IMR-90 (cell line): Measurements from ENCODE around the gene WNT3. TPM values are rescaled to one million over a fixed set of nuclear protein-coding genes. Genes with fewer than 3 reads are reported as not detected.

Source experiments
- ATAC-seq: fragments of 200-7000 bp; cut with Tn5 transposase; 2 replicates; pipeline ENCODE4 v1.9.1; 2020; ENCODE audit warnings: low read depth, mild to moderate bottlenecking, moderate library complexity
- BruUV-seq: library from RNA; stranded (reverse); fragments of 400-500 nt; replicated peaks from 2 replicates; lab custom pipeline; 2021; lab: Mats Ljungman, UMichigan
- CTCF ChIA-PET: fragments of 300-600 bp; formaldehyde crosslinking; extraction: SDS; loops from one replicate; lab custom pipeline; 2021; ENCODE audit warnings: antibody characterized with exemption; lab: Yijun Ruan, JAX
- POLR2A ChIA-PET: fragments of 300-600 bp; sonication (Branson Sonifier 250); formaldehyde crosslinking; loops from one replicate; lab custom pipeline; 2022; ENCODE audit warnings: antibody characterized with exemption; ENCODE audit not compliant: unreplicated experiment; lab: Charles Lee
- DNase-seq: peaks from one replicate; pipeline ENCODE4 v3.0.0; 2013
- H2AFZ ChIP-seq: replicated peaks from 2 replicates; pipeline ENCODE3; 2013; ENCODE audit warnings: low read length, mild to moderate bottlenecking; ENCODE audit not compliant: poor library complexity
- H2AK5ac ChIP-seq: 2 replicates; pipeline ENCODE4 v1.6.1; 2013; ENCODE audit warnings: low read depth, low read length, inconsistent platforms
- H2AK9ac ChIP-seq: replicated peaks from 2 replicates; pipeline ENCODE3; 2013; ENCODE audit warnings: mild to moderate bottlenecking, low read depth, low read length, moderate library complexity; ENCODE audit not compliant: poor library complexity
- H2BK120ac ChIP-seq: 2 replicates; pipeline ENCODE4 v1.6.1; 2013; ENCODE audit warnings: low read depth, low read length, inconsistent platforms
- H2BK15ac ChIP-seq: 3 replicates; pipeline ENCODE4 v1.6.1; 2013; ENCODE audit warnings: low read depth, low read length, inconsistent platforms
- H2BK20ac ChIP-seq: 2 replicates; pipeline ENCODE4 v1.6.1; 2013; ENCODE audit warnings: low read depth, mild to moderate bottlenecking, inconsistent platforms, low read length, moderate library complexity
- H2BK5ac ChIP-seq: 2 replicates; pipeline ENCODE4 v1.6.1; 2013; ENCODE audit warnings: mild to moderate bottlenecking, low read depth, low read length, inconsistent platforms; ENCODE audit not compliant: poor library complexity, severe bottlenecking
- H3K14ac ChIP-seq: replicated peaks from 2 replicates; pipeline ENCODE4 v1.6.1; 2013; ENCODE audit warnings: low read depth, low read length, inconsistent platforms
- H3K18ac ChIP-seq: 2 replicates; pipeline ENCODE4 v1.6.1; 2013; ENCODE audit warnings: low read depth, low read length, control low read depth
- H3K23ac ChIP-seq: 2 replicates; pipeline ENCODE4 v1.6.1; 2013; ENCODE audit warnings: low read depth, low read length, inconsistent platforms
- H3K27ac ChIP-seq: 2 replicates; pipeline ENCODE4 v1.5.1; 2013; ENCODE audit warnings: mild to moderate bottlenecking, control low read depth, low read length; ENCODE audit not compliant: insufficient read depth
- H3K27me3 ChIP-seq: 2 replicates; pipeline ENCODE4 v1.6.1; 2013; ENCODE audit warnings: low read length; ENCODE audit not compliant: control insufficient read depth, insufficient read depth
- H3K36me3 ChIP-seq: 2 replicates; pipeline ENCODE4 v1.6.1; 2013; ENCODE audit warnings: low read length, mixed read lengths; ENCODE audit not compliant: control insufficient read depth, insufficient read depth
- H3K4ac ChIP-seq: 2 replicates; pipeline ENCODE4 v1.6.1; 2013; ENCODE audit warnings: low read depth, low read length, inconsistent platforms
- H3K4me1 ChIP-seq: 2 replicates; pipeline ENCODE4 v1.6.1; 2013; ENCODE audit warnings: low read length, mixed read lengths; ENCODE audit not compliant: control insufficient read depth, insufficient read depth
- H3K4me2 ChIP-seq: 2 replicates; pipeline ENCODE4 v1.6.1; 2013; ENCODE audit warnings: low read depth, mild to moderate bottlenecking, control low read depth, low read length, moderate library complexity
- H3K4me3 ChIP-seq: 2 replicates; pipeline ENCODE4 v1.5.1; 2013; ENCODE audit warnings: low read depth, mild to moderate bottlenecking, control low read depth, low read length, moderate library complexity; ENCODE audit not compliant: insufficient read depth
- H3K56ac ChIP-seq: 2 replicates; pipeline ENCODE4 v1.6.1; 2013; ENCODE audit warnings: low read length, inconsistent platforms; ENCODE audit not compliant: insufficient read depth; ENCODE audit errors: extremely low read depth
- H3K79me1 ChIP-seq, 2 experiments: 2 replicates each; pipeline ENCODE4 v1.6.1; 2013; ENCODE audit warnings: low read length in 2 of 2, inconsistent platforms in 1 of 2, low read depth in 1 of 2
- H3K9ac ChIP-seq: 2 replicates; pipeline ENCODE4 v1.6.1; 2013; ENCODE audit warnings: low read depth, low read length, control low read depth
- H3K9me1 ChIP-seq: 2 replicates; pipeline ENCODE4 v1.6.1; 2013; ENCODE audit warnings: low read length, inconsistent platforms; ENCODE audit not compliant: insufficient read depth
- H3K9me3 ChIP-seq: 2 replicates; pipeline ENCODE4 v1.6.1; 2013; ENCODE audit warnings: low read length; ENCODE audit not compliant: control insufficient read depth, insufficient read depth
- H4K20me1 ChIP-seq: 2 replicates; pipeline ENCODE4 v1.6.1; 2013; ENCODE audit warnings: low read length, inconsistent platforms; ENCODE audit not compliant: insufficient read depth
- H4K5ac ChIP-seq: 2 replicates; pipeline ENCODE4 v1.6.1; 2013; ENCODE audit warnings: mild to moderate bottlenecking, low read depth, low read length, control low read depth
- H4K8ac ChIP-seq, 2 experiments: 2 replicates each; pipeline ENCODE4 v1.6.1; 2013; ENCODE audit warnings: low read depth in 2 of 2, low read length in 2 of 2, control low read depth in 1 of 2, inconsistent platforms in 1 of 2
- H4K91ac ChIP-seq: 2 replicates; pipeline ENCODE4 v1.6.1; 2013; ENCODE audit warnings: low read depth, low read length, inconsistent platforms; ENCODE audit not compliant: insufficient read depth
- BHLHE40 ChIP-seq: fragments of 150-350 bp; IDR thresholded peaks from 2 replicates; pipeline ENCODE4 v1.6.1; 2016; ENCODE audit warnings: mild to moderate bottlenecking, low read depth, low read length
- CEBPB ChIP-seq: IDR thresholded peaks from 2 replicates; pipeline ENCODE4 v1.6.1; 2012; ENCODE audit warnings: low read depth, low read length, improper control_type of control experiment
- CHD1 ChIP-seq: IDR thresholded peaks from 2 replicates; pipeline ENCODE4 v1.6.1; 2012; ENCODE audit warnings: low read depth, low read length, improper control_type of control experiment
- FOS ChIP-seq: fragments of 150-350 bp; IDR thresholded peaks from 2 replicates; pipeline ENCODE4 v1.6.1; 2016; ENCODE audit warnings: low read depth, low read length
- MAFK ChIP-seq: IDR thresholded peaks from 2 replicates; pipeline ENCODE4 v1.6.1; 2012; ENCODE audit warnings: low read depth, low read length, improper control_type of control experiment
- MAZ ChIP-seq: IDR thresholded peaks from 2 replicates; pipeline ENCODE4 v1.6.1; 2012; ENCODE audit warnings: low read depth, mild to moderate bottlenecking, low read length, improper control_type of control experiment, moderate library complexity, borderline replicate concordance
- MXI1 ChIP-seq: IDR thresholded peaks from 2 replicates; pipeline ENCODE4 v1.6.1; 2012; ENCODE audit warnings: low read depth, mild to moderate bottlenecking, low read length, moderate library complexity, borderline replicate concordance
- NFE2L2 ChIP-seq: fragments of 150-350 bp; IDR thresholded peaks from 2 replicates; pipeline ENCODE4 v1.6.1; 2016; ENCODE audit warnings: low read depth, mild to moderate bottlenecking, low read length
- POLR2A ChIP-seq: IDR thresholded peaks from 2 replicates; pipeline ENCODE4 v1.6.1; 2012; ENCODE audit warnings: mild to moderate bottlenecking, low read depth, low read length
- RAD21 ChIP-seq: IDR thresholded peaks from 2 replicates; pipeline ENCODE4 v1.6.1; 2012; ENCODE audit warnings: low read length, improper control_type of control experiment
- RCOR1 ChIP-seq: IDR thresholded peaks from 2 replicates; pipeline ENCODE4 v1.6.1; 2012; ENCODE audit warnings: mild to moderate bottlenecking, low read length, improper control_type of control experiment; ENCODE audit not compliant: insufficient replicate concordance
- RFX5 ChIP-seq: IDR thresholded peaks from 2 replicates; pipeline ENCODE4 v1.8.0; 2012; ENCODE audit warnings: low read depth, mild to moderate bottlenecking, low read length, moderate library complexity
- SMC3 ChIP-seq: fragments of 150-350 bp; IDR thresholded peaks from 2 replicates; pipeline ENCODE4 v1.6.1; 2016; ENCODE audit warnings: low read depth, mild to moderate bottlenecking, antibody characterized with exemption, low read length, moderate library complexity
- USF2 ChIP-seq: fragments of 150-350 bp; IDR thresholded peaks from 2 replicates; pipeline ENCODE4 v1.6.1; 2017; ENCODE audit warnings: mild to moderate bottlenecking, antibody characterized with exemption, low read length, low read depth
- WGBS, 2 experiments: methylation state at CpG; one replicate each; pipeline versions ENCODE4 v1.1.5 to v1.1.7; 2013; ENCODE audit warnings: missing lambda C conversion rate in 2 of 2; ENCODE audit not compliant: insufficient read length in 1 of 2; ENCODE audit errors: extremely low coverage in 2 of 2; 5-methylcytosine and 5-hydroxymethylcytosine counted together
- dilution Hi-C: fragments of 300-500 bp; cut with HindIII; formaldehyde crosslinking; loops from one replicate; pipeline ENCODE4 v1.14.3; 2018; ENCODE audit warnings: low sequenced_read_pairs; ENCODE audit not compliant: unreplicated experiment
- in situ Hi-C: fragments of 300-500 bp; cut with MboI; formaldehyde crosslinking; loops from 3 replicates; pipeline ENCODE4 v1.14.3; 2019; ENCODE audit warnings: low sequenced_read_pairs, inconsistent platforms, mixed read lengths
- intact Hi-C: fragments of 100-400 bp; cut with micrococcal nuclease; formaldehyde crosslinking; loops from 2 replicates; pipeline ENCODE4 v1.10.0; 2022
- polyA plus RNA-seq, 3 experiments: library from polyadenylated mRNA; depleted of rRNA; stranded (reverse); fragments of >200 nt; gene quantifications; 2 replicates each; pipeline ENCODE4 v1.2.3, GENCODE V29; 2012; ENCODE audit warnings: low replicate concordance in 1 of 3
- total RNA-seq: library from RNA; depleted of rRNA; stranded (reverse); fragments of >200 nt; gene quantifications from 2 replicates; pipeline ENCODE4 v1.2.3, GENCODE V29; 2012
- TF ChIP-seq, protein P1 (sequence below): conservative IDR thresholded peaks from 2 replicates; pipeline ENCODE4 v1.5.1; 2012; ENCODE audit warnings: mild to moderate bottlenecking, low read depth, low read length, improper control_type of control experiment
- TF ChIP-seq, protein P2 (sequence below): fragments of 150-350 bp; IDR thresholded peaks from 2 replicates; pipeline ENCODE4 v1.6.1; 2016; ENCODE audit warnings: low read depth, mild to moderate bottlenecking, low read length, moderate library complexity, borderline replicate concordance

Gene WNT3
- total and polyA plus RNA-seq, 2 of the 4 experiments (the other 2 are of a cell fraction): 0.72 to 1.0 TPM

DNA sequence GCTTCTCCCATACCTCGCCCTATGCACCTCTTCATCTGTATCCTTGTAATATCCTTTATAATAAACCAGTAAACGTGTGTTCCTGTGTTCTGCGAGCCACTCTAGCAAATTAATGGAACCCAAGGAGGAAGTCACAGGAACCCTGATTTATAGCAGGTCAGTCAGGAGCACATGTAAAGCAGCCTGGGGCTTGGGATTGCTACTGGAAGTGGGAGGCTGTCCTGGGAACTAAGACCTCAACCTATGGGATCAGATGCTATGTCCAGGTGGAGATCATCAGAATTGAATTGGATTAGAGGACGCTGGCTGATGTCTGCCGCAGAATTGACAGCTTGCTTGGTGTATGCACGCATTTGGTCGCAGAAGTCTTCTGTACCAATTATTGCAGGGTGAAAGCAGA is 15.7 kb downstream of the WNT3 start:
- TF ChIP-seq CEBPB (no peak), RCOR1 (no peak), NFE2L2 (no peak), MAFK (no peak), RFX5 (no peak), SMC3 (no peak), CHD1 (no peak), USF2 (no peak), POLR2A (no peak), RAD21 (no peak), MAZ (no peak), BHLHE40 (no peak), FOS (no peak), MXI1 (no peak)
- TF ChIP-seq, protein P1, sequence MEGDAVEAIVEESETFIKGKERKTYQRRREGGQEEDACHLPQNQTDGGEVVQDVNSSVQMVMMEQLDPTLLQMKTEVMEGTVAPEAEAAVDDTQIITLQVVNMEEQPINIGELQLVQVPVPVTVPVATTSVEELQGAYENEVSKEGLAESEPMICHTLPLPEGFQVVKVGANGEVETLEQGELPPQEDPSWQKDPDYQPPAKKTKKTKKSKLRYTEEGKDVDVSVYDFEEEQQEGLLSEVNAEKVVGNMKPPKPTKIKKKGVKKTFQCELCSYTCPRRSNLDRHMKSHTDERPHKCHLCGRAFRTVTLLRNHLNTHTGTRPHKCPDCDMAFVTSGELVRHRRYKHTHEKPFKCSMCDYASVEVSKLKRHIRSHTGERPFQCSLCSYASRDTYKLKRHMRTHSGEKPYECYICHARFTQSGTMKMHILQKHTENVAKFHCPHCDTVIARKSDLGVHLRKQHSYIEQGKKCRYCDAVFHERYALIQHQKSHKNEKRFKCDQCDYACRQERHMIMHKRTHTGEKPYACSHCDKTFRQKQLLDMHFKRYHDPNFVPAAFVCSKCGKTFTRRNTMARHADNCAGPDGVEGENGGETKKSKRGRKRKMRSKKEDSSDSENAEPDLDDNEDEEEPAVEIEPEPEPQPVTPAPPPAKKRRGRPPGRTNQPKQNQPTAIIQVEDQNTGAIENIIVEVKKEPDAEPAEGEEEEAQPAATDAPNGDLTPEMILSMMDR: no peak
- TF ChIP-seq, protein P2, sequence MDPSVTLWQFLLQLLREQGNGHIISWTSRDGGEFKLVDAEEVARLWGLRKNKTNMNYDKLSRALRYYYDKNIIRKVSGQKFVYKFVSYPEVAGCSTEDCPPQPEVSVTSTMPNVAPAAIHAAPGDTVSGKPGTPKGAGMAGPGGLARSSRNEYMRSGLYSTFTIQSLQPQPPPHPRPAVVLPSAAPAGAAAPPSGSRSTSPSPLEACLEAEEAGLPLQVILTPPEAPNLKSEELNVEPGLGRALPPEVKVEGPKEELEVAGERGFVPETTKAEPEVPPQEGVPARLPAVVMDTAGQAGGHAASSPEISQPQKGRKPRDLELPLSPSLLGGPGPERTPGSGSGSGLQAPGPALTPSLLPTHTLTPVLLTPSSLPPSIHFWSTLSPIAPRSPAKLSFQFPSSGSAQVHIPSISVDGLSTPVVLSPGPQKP: no peak
- Histone ChIP-seq H3K18ac (no peak overlapping the region), H3K14ac (no peak overlapping the region), H3K4me2 (no peak overlapping the region), H3K9me3 (peaks cover 2% of the 10 kb centered on the region; the same call in 1 of the 2 replicates), H3K27me3 (peaks cover 31% of the 10 kb centered on the region), H3K4me3 (no peak overlapping the region), H2BK5ac (no peak overlapping the region), H2BK15ac (no peak overlapping the region), H3K9ac (no peak overlapping the region), H3K4me1 (no peaks in the 10 kb centered on the region), H4K8ac (no peak overlapping the region), H3K27ac (no peak overlapping the region), H2AFZ (no peak overlapping the region), H3K4ac (no peak overlapping the region), H4K91ac (no peak overlapping the region), H3K56ac (no peak overlapping the region), H3K9me1 (no peaks in the 10 kb centered on the region), H2AK5ac (no peak overlapping the region), H2AK9ac (no peak overlapping the region), H4K20me1 (no peaks in the 10 kb centered on the region), H3K79me1 (no peaks in the 10 kb centered on the region), H3K23ac (no peak overlapping the region), H2BK120ac (no peak overlapping the region), H4K5ac (no peak overlapping the region), H2BK20ac (no peak overlapping the region), H3K36me3 (no peaks in the 10 kb centered on the region)
- in situ Hi-C loops: no loop called here
- BruUV-seq: no TSS peak
- WGBS, 2 experiments: 80% methylated on average over 1 of the region's 7 CpGs; no CpG with 5 or more reads in 1 of the 2 experiments
- ATAC-seq: no peak
- ChIA-PET CTCF (no interaction called here), POLR2A (no interaction called here)
- intact Hi-C loops: no loop called here
- dilution Hi-C loops: no loop called here
- no peak for DNase-seq
